ENCODE measurements around the gene CTSW. TPM values are rescaled to one million over a fixed set of nuclear protein-coding genes. Genes with fewer than 3 reads are reported as not detected.

Gene CTSW
- total and polyA plus RNA-seq, 2 of the 4 experiments (the other 2 are of a cell fraction), result 0.07 to 0.18 TPM

DNA sequence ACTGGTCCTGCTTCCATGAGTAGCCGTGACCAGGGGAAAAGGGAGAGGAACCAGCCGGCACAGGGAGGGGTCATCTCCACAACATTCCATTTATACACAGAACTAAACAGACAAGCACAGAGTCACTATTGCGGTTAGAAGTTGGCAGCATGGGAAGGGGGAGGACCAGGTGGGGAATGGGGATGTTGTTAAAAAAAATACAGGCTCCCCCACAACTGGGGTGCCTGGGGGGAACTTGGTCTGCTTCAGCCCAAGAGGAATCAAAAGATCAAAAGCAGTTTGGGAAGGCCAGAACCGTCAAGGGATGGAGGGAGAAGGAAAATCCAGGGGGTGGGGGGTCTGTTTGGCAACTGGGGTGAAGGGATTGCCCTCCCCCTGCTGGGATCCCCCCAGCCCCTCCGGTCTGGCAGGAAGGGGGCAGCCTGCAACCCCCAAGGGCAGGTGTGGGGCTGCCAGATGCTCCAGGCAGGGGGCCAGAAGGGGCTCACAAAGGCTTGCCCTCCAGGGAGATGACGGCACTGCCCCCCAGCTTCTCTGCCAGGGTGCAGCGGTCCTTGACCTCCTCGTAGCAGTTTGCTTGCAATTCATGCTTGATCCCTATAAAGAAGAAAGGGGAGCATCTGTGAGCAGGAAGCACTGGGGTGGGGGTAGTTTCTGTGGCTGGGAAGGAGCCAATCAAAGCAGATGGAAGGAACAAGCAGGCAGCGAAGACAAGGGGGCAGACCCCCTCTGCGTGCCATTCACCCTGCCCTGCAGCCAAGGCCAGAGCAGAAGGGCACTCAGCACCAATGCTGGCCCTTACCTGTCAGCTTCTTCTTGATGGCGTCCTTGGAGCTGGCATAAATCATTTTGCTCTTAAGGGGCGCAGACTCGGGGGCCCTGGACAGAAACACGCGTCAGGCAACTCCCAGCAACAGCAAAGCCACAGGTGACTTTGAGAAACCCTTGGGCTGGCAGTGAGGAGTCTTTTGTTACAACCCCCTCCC, 24.5 kb upstream of the CTSW start (continued):
- no peak for TF ChIP-seq CHD1 (IDR thresholded peaks at IDR 0.05; ENCODE audit: low read depth, low read length)

DNA sequence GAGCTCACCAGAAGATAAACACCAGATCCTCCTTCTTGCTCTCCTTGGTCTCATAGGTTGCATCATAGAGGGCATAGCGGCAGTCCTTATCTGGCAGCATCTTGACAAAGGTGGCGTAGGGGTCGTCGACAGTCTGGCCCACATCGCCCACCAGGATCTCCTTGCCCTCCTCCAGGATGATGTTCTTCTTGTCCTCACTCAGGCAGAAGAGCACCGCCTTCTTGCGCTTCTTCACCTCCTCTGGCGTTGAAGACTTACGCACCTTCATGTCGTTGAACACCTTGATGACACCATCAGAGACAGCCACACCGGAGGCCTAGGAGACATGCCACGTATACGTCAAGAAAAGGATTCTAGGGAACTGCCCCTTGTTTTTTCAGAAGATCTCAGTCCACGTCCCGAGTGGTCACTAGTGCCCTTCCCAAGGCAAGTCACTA, 23.7 kb upstream of the CTSW start:
- TF ChIP-seq CEBPB (IDR thresholded peaks at IDR 0.05; ENCODE audit: low read depth, low read length) (peak; percentile 72), BHLHE40 (IDR thresholded peaks at IDR 0.05; ENCODE audit: low read depth, low read length) (no peak)
- Histone ChIP-seq H3K9me3 (ENCODE audit: control insufficient read depth, insufficient read depth, low read length) (no peaks in the 10 kb centered on the region), H3K27me3 (ENCODE audit: control insufficient read depth, insufficient read depth, low read length) (no peaks in the 10 kb centered on the region), H2AFZ (replicated peaks; ENCODE audit: low read length, poor library complexity) (no peak overlapping the region), H3K36me3 (ENCODE audit: control insufficient read depth, insufficient read depth, low read length) (peaks cover 57% of the 10 kb centered on the region), H4K91ac (ENCODE audit: insufficient read depth, low read depth, low read length) (no peak overlapping the region), H2BK120ac (ENCODE audit: low read depth, low read length) (no peak overlapping the region), H2BK20ac (ENCODE audit: low read depth, low read length) (no peak overlapping the region), H4K5ac (ENCODE audit: low read depth, low read length) (no peak overlapping the region), H3K18ac (ENCODE audit: low read depth, low read length) (no peak overlapping the region), H3K14ac (replicated peaks; ENCODE audit: low read depth, low read length) (no peak overlapping the region), H4K20me1 (ENCODE audit: insufficient read depth, low read length) (peaks cover 73% of the 10 kb centered on the region), H3K4me1 (ENCODE audit: control insufficient read depth, insufficient read depth, low read length) (peaks cover 9% of the 10 kb centered on the region), H3K56ac (ENCODE audit: extremely low read depth, insufficient read depth, low read length) (no peak overlapping the region), H3K4me3 (ENCODE audit: insufficient read depth, low read depth, low read length) (peak overlapping the region; percentile 89), H3K4ac (ENCODE audit: low read depth, low read length) (no peak overlapping the region), H3K4me2 (ENCODE audit: low read depth, low read length) (peak overlapping the region; percentile 81; the same call in 1 of the 2 replicates), H4K8ac (ENCODE audit: low read depth in 2 of 2, low read length in 2 of 2) (no peak overlapping the region), H3K9ac (ENCODE audit: low read depth, low read length) (peak overlapping the region; percentile 77; the same call in 1 of the 2 replicates), H2AK9ac (replicated peaks; ENCODE audit: low read depth, low read length, poor library complexity) (peak overlapping the region; percentile 20), H3K23ac (ENCODE audit: low read depth, low read length) (peak overlapping the region; percentile 21), H3K9me1 (ENCODE audit: insufficient read depth, low read length) (peaks cover 33% of the 10 kb centered on the region), H2AK5ac (ENCODE audit: low read depth, low read length) (0 out of 2 replicates have a peak overlapping the region, but pooled peaks have one; percentile 10), H2BK5ac (ENCODE audit: low read depth, low read length, poor library complexity, severe bottlenecking) (no peak overlapping the region), H2BK15ac (ENCODE audit: low read depth, low read length) (no peak overlapping the region), H3K27ac (ENCODE audit: insufficient read depth, low read length) (no peak overlapping the region), H3K79me1 (ENCODE audit: low read depth in 1 of 2, low read length in 2 of 2) (peaks cover 20 to 69% of the 10 kb centered on the region in 2 experiments)
- CTCF ChIA-PET, result no interaction called here
- POLR2A ChIA-PET (ENCODE audit: unreplicated experiment), result no interaction called here
- 86% methylated on average over 8 of the region's 15 CpGs; no CpG with 5 or more reads in 1 of the 2 experiments for whole genome bisulfite sequencing, 2 experiments (ENCODE audit: extremely low coverage in 2 of 2, insufficient read length in 1 of 2)
- no TSS peak for BruUV-seq (replicated peaks)
- intact Hi-C loops (cut with micrococcal nuclease) (no loop called here), in situ Hi-C loops (cut with MboI; ENCODE audit: low sequenced_read_pairs) (no loop called here), dilution Hi-C loops (cut with HindIII; ENCODE audit: low sequenced_read_pairs, unreplicated experiment) (no loop called here)
- DNase-seq (no peak), ATAC-seq (ENCODE audit: low read depth) (no peak)

All from IMR-90 (cell line).